OCI-LY1 (cell line): ENCODE results near the gene GABRG3.

Experiments
- EZH2 ChIP-seq: fragments of 200-600 bp; sonication (generic), shearing (Covaris generic); IDR thresholded peaks from 2 replicates; pipeline ENCODE4 v1.8.0; 2017; ENCODE audit warnings: borderline replicate concordance, mixed run types, mild to moderate bottlenecking, antibody characterized with exemption, low read length, moderate library complexity, mixed read lengths
- TF ChIP-seq, protein P1 (sequence below): fragments of 200-600 bp; sonication (generic), shearing (Covaris generic); IDR thresholded peaks from 2 replicates; pipeline ENCODE4 v1.5.1; 2017; ENCODE audit warnings: mild to moderate bottlenecking, antibody characterized with exemption, low read length, moderate library complexity, mixed read lengths

DNA sequence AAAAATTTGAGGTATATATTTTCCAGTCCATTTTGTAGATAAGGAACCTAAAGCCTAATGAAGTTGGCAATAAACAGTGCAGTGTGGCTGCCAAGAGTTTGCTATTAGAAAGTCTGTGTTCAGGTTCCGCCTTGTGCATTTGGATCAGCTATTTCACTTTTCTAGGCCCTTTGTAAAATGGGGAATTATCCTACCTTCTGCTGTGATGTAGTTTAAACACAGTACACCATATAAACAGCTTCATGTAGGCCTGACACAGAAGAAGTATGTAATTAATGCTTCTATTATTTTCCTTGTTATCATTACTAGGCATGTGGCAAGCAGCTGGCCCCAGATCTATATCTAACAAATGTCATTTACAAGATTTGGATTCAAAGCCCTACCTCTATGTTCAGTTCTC lies 456.3 kb downstream of the GABRG3 start:
- TF ChIP-seq, protein P1, sequence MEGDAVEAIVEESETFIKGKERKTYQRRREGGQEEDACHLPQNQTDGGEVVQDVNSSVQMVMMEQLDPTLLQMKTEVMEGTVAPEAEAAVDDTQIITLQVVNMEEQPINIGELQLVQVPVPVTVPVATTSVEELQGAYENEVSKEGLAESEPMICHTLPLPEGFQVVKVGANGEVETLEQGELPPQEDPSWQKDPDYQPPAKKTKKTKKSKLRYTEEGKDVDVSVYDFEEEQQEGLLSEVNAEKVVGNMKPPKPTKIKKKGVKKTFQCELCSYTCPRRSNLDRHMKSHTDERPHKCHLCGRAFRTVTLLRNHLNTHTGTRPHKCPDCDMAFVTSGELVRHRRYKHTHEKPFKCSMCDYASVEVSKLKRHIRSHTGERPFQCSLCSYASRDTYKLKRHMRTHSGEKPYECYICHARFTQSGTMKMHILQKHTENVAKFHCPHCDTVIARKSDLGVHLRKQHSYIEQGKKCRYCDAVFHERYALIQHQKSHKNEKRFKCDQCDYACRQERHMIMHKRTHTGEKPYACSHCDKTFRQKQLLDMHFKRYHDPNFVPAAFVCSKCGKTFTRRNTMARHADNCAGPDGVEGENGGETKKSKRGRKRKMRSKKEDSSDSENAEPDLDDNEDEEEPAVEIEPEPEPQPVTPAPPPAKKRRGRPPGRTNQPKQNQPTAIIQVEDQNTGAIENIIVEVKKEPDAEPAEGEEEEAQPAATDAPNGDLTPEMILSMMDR: no peak
- TF ChIP-seq EZH2: no peak
